NCI-H2227 (cell line): ENCODE data around the gene TP73.
A peak's percentile ranks its signal among the peaks of the same experiment; 100 is the strongest.

Experiments used
- DNase-seq: peaks from one replicate; lab custom pipeline; 2025; ENCODE audit not compliant: unreplicated experiment; lab: John Stamatoyannopoulos, UW

TP73 gene

DNA sequence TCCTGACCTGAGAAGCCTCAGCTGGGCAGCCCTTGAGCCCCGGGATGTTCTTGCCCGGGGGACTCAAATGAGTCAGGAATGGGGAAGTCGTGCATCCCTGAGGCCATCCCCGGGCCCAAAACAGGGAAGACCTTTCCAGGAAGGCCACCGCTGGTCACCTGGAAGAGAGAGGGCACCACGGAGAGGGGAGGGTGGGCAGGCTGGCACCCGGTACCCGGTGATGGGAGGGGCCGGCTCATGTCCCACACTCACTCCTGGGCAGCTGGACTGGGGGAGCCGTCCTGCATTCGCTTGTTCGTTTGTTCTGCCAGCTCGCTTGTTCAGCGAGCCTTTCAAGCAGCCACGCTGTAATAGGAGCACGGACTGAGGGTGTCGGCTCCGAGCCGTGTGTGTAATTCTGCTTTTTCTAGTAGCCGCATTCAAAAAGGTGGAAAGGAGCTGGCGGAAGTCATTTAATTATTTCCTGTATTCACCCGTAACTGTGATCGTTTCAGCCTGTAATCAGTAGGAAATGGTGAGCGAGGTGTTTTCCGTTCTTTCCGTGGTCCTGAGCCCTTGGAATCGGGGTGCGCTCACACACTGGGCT is 51.6 kb downstream of the TP73 start:
- no peak for DNase-seq

DNA sequence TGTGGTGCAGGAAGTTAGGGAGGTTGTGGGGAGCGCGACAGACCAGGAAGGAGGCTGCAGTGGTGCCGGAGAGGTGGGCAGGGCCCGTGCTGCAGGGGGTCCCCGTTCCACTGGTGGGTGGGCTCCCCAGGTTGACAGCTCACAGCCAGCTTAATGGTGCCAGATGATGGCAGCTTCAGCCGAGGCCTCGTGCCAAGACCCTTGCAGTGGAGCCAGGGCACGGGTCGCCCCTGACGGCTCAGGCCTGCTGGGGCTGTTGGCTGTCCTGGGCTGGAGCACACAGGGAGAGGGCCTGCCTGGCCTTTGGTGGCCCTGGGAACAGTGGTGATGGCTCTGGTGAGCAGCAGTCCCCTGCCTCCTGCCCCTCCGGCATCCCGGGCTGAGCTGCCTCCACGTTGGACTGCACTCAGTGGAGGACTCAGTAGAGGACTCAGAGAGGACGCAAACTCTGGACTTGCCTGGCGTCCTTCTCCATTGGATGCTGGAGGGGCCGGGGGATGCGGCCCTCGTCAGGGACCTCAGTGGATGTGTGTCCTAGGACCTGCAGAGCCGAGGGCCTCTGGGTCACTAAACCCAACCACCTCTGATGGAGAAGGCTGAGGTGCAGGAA is 53.1 kb downstream of the TP73 start:
- DNase-seq, result no peak

DNA sequence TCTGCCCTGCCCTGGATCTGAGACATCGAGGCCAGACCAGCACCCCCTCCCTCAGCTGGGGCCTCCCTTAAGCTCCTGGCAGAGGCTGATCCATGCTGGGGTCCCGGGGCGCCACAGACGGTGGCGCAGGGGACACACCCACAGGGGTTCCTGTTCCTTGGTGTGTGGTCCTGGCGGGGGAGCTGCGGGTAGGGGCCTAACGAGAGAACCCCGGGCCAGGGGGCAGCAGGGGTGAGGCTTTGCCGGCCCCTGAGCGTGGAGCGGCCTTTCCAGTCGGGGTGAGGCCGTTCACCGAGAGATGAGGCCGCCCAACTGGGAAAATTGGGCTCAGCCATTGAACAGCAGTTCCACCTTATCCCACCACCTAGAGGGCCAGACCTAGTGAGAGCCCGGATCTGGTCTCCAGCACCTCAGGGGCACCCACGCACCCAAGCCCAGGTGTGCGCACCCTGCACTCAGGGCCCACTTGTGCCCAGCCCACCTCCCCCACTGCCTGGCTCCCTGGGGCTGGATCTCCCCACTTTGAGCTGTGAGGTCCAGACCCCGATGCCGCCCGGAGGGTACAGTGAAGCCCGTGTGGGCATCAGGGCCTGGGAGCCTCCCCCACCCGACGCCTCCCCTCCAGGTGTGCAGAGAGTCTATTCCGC is 54.5 kb downstream of the TP73 start:
- DNase-seq, result no peak

DNA sequence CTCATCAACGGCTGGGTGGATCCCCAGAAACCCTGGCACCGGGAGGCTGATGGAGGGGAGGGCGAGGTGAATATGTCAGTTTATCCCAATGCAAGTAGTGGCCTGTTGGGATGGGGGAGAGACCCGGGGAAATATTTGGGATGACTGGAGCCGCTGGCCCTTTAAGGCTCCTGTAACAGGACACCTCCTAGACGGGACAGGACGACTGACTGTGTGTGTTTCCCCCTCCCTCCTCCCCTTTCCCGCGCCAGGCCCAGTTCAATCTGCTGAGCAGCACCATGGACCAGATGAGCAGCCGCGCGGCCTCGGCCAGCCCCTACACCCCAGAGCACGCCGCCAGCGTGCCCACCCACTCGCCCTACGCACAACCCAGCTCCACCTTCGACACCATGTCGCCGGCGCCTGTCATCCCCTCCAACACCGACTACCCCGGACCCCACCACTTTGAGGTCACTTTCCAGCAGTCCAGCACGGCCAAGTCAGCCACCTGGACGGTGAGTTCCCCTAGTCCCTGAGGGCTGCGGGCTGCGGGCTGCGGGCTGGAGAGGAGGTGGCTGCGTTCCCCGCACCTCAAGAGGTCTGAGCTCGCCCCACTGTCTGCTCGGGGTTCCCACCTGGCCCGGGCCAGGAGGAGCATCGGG is 55.1 kb downstream of the TP73 start:
- DNase-seq, result no peak

DNA sequence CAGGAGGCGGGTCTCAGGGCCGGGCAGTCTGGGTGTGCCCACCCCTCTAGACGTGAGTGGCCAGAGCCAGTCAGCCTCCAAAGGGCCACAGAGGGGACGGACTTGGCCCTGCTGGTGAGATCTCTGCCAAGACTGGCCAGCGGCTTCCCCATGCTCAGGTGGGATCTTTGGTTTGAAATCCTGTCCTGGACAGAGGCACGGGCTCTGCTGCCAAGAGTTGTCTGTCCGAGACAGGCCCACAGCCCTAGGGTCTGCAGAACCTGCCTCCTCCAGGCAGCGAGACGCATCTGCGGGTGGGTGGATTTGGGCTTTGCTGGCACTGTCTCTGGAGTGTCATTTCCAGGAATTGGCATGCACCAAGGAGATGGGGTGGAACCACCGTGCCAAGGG is 55.6 kb downstream of the TP73 start:
- no peak for DNase-seq

DNA sequence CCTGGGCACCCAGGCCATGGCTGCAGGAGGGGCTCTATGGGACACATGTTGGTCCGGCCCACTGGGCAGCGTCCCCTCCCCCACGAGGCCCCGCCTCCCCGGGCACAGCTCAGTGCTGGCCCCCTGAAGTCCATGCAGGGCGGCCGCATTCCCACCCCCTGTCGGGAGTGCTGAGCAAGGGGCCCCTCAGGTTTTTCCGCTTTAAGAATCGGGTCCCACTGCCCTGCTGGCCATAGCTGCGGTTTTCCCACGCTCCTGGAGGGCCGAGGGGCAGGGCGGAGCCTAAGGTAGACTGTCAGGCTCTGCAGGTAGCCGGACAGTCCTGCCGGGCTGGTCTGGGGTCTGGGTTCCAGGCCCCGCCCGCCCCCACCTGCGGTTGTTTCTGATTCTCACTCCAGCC is 56.5 kb downstream of the TP73 start:
- DNase-seq, result no peak

DNA sequence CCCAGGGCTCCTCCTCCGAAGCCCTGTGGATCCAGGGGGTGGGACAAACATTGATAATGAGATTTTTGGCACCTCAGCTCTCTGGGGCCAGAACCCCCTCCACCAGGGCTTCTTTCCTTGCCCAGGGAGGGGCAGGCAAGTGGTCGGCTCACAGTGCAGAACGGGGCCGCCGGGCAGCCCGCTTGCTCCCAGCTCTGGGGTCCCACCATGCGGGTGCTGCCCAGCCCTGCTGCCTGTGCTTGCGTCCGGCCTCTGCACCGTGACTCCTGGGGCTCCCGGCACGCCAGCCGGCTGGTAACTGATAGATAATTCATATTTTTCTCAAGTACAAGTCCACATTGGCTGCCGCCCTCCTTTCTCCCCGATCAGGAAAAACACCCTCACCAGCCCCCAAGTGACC is 57.9 kb downstream of the TP73 start:
- DNase-seq, result no peak

DNA sequence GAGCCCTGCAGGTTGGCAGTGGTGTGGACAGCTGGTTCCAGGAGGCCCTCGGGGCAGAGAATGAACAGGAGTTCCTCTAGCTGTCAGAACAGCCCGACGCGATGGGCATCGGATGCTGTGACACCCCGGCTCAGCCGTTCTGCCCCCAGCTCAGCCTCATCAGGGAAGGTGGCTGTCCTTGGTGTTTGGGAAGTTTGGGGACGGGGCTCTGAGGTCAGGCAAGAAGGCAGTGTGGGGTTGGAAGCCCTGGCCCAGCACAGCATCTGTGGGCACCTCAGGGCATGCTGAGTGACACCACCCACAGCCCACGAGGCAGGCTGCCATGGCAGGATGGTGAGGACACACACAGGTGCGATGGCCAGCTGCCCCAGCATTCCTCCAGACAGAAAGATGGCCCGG is 59.1 kb downstream of the TP73 start:
- no peak for DNase-seq

DNA sequence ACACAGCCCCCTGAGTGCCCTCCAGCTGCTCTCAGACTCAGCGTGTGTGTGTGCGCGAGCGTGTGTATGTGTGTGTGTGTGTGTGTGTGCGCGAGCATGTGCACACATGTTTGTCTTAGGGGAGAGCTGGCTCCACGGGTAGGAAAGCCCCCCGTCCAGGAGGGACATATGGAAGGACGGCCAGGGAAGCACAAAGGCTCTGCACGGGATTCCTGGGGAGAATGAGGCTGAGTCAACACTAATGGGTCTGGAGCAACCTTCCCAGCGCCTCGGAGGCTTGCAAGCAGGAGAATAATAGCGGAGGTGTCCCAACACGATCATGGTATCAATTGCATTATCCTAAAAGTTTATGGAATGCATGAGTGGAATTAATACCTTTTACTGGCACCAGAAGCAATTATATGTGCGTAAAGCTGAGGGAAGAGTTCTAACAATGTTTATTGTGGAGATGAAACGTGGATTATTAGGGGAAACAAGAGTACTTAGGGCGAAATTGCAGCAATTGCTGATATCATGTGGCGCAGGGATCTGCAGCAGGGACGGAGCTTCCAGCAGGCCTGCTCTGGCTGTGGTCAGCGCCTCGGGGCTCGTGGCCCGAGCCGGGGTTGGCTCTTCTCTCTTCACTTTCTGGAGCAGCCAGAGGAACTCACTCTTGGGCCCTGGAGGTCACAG is 59.6 kb downstream of the TP73 start:
- DNase-seq, result peak; percentile 70

DNA sequence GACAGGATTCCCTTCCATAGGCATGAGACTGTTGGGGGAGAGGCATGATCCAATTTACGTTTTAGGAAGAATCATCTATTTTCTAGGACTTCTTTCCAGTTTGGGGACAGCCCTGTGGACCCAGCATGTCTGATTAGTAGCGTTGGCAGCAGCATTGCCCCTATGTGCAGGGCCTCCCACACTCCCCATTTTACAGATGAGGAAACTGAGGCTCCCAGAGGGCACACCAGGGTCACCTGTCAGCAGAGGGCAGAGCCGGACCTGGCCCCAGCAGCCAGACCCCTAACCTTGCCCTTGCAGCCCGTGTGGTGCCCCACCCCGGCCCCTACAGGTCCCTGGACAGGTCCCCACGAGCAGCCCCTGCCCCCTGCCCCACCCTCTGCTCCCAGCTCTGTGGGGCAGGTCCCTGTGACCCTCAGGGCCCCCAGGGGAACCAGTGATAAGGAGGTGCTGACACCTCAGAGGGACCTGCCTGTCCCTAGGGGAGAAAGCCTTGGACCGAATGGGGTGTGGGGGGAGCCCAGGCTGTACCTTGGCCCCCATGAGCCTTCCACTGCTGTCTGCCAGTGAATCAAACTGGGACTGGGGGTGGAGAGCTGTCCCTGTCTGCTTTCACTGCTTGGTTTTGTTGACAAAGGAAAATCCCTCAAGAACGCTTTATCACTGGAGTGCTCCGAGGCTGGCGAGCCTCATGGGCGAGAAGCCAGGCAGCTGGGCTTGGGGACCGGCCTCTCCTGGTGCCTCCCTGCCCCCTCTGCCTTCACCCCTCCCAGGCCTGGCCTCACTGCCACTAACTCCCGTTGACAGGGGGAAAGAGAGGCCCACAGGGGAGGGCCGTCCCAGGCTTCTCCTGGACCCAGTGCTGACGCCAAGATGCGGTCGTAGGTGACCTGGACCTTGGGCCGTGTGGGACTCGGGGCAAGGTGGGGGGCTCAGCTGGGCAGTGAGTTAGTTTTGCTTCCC is 60.5 kb downstream of the TP73 start:
- DNase-seq, result no peak

DNA sequence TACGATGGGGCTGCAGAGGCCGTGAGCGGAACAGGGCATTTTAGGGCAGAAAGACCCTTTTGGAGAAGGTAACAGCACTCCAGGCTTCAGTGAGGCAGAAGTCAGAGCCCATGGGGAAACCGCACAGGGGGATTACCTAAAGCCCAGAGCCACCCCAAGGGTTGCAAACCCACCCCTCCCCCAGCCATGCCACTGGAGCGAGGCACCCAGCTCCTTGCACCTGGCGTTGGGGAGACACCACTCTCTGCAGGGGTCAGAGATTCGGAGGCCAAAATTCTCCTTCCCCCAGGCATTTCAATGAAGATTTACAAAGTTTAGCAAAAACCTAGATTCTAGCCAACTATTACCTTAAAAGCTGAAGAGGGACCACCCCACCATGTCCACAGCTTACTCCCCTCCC is 61.5 kb downstream of the TP73 start:
- DNase-seq, result no peak

DNA sequence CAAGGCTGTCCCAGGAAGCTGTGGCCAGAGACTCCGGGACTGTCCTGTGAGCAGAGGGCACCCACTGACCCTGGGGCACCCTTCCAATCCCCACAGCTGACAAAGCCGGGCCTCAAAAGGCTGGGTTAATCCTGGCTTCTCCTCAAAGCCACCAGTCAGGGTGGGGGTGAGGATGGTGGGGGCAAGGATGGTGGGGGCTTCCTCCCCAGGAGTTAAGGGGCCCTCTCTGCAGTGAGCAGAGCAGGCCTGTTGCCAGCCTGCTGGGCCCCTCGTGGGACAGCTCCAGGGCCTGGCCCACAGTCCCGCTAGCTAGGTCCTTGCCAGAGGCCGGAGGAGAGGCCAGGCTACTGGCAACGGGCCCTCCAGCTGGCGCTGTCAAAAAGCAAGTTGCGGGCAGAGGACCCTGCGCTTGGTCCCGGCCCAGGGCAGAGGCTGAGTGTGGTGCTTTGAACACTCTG is 62.0 kb downstream of the TP73 start:
- no peak for DNase-seq

DNA sequence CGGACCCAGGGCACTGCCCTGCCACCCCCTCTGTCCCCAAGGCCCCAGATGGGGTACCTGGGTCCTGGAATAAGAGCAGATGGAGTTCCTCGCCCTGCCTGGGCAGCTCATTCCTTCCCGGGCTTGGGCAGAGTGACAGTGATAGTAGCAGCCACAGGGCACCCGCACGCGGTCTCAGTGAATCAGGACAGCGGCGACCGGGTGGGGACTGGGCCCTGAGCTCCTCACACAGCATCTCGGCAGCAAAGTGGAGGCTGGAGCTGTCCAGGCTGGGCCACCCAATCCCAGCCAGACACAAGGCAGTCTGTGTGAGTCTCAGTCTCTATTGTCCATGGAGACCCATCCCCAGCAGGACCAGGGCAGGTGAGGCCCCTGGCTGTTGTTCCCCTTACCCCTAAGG is 62.5 kb downstream of the TP73 start:
- DNase-seq, result no peak

DNA sequence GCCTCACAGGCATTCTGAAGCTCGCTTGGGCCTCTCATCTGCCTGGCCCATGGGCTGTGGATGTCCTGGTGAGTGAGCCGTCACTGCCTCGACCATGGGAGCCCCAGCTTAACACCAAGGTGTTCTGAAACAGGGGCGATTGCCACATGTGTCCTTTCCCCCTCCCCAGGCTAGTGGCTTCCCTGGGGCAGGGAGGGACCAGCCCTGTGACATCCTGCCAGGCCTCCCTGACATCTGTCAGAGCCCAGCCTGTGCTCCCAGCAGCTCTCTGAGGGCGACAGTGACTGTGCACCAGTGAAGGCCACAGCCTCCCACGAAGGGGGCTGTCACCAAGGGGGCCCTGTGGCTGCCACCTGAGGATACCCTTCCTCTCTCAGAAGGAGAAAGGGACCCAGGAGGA is 64.0 kb downstream of the TP73 start:
- no peak for DNase-seq

DNA sequence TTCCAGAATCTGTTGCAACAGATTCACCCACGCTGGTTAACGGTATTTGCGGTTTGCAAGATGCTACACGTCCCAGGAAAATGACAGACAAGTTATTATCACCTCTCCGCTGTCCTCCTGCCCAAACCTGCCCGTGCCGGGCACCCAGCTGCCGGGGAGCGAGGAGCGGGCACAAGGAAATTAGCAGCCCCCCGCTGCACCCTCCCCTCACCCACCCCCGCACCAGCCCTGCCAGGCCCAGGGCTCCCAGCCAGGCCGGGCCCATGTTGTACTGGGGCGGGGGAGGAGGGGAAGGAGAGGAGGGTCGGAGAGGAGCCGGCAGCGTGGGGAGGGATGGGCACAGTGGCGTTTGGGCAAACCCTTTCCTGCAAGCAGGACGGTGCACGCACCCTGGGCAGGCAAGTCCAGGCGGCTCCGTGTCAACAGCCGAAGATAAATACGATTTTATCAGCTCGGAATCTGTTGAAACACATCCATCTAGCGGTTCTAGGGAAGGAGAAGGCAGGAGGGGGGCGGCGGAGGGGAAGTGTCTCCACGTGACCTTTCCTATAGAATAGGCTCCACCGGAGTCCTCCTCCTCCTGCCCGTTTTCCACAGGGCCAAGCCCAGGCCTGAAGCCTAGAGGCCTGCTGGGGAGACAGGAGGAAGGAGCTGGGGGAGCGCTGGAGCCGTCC is 64.9 kb downstream of the TP73 start:
- DNase-seq, result no peak

DNA sequence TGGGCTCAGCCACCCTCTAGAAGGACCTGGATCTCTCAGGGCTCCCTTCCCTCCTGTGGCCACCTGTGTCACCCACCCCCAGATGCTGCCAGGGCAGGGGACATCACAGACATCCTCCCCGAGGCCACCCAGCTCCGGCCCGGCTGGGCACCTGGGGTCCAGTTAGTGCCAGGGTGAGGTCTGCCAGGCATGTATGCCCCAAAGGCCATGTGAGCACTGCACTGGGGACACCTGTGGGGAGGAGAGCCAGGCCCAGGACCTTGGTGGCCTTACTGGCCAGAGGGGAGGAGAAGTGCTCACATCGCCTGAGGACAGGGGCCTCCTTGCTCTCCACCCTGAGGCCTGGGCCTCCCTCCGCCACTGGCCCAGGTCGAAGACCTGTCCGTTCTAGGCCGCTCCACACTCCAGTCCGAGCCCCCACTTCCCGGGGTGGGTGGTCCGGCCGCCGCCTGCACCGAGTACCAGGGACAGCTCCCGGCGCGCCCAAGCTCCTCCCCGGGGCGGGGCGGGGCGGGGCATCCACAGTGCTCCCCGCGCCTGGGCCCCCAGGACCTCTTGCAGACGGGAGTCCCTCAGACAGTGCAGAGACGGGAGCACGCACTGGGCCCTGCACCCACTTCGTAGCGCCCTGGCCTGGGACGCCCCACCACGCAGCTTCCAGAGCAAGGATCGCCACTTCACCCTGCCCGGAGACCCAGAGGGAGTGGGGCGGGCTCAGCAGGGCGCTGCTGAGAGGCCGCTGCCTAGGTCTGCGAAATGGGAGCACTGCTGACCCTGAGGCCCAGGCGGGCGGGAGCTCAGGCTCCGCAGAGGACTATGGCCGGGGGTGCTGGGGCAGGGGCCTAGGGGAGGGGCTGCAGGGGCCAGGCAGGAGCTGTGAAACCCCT is 65.6 kb downstream of the TP73 start:
- DNase-seq, result no peak

DNA sequence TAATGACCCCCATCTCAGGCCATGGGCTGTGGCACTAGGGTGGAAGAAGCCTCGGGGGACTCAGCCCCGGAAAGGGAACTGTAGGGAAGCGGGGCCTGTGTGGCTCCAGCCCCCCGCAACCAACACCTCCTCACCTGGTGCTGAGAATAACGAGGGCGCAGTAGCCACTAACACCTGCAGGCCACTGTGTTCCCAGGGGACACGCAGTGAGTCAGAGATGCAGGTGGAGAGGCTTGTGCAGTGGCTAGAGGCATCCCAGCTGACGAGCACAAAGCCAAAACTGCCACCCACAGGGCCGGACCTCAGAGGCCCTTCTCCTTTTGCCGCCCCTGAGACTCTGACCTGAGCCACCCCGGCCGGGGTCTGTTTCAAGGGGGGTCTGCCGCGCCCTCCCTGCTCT is 66.4 kb downstream of the TP73 start:
- no peak for DNase-seq

DNA sequence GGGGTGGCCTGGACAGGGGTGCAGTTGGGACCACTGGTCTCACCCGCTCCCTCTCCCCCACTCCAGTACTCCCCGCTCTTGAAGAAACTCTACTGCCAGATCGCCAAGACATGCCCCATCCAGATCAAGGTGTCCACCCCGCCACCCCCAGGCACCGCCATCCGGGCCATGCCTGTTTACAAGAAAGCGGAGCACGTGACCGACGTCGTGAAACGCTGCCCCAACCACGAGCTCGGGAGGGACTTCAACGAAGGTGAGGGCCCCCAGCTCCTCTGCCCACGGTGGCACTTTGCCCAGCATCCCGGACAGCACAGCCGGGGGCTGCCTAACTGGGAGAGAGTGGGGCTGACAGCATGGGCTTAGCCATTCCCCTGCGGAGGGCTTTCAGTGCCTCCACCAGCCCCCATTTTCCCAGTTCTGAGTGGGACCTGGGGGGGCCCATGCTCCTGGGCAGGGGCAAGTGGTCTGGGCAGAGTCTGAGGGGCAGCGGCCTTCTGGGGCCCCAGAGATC is 69.7 kb downstream of the TP73 start:
- DNase-seq, result no peak

DNA sequence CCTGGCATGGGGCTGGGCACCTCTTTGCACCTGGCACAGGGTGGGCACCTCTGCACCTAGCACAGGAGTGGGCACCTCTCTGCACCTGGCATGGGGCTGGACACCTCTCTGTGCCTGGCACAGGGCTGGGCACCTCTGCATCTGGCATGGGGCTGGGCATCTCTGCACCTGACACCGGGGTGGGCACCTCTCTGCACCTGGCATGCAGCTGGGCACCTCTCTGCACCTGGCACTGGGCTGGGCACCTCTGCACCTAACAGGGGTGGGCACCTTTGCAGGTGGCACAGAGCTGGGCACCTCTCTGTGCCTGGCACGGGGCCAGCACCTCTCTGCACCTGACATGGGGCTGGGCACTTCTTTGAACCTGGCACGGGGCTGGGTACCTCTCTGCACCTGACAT is 70.5 kb downstream of the TP73 start:
- DNase-seq, result no peak
